NCI-H2107 treated with DMSO at 0.1 percent for 48 hours (cell line): ENCODE results near the gene SHROOM1.

Experiments
- DNase-seq: peaks from one replicate; lab custom pipeline; 2025; ENCODE audit not compliant: unreplicated experiment; lab: John Stamatoyannopoulos, UW

Gene SHROOM1

DNA sequence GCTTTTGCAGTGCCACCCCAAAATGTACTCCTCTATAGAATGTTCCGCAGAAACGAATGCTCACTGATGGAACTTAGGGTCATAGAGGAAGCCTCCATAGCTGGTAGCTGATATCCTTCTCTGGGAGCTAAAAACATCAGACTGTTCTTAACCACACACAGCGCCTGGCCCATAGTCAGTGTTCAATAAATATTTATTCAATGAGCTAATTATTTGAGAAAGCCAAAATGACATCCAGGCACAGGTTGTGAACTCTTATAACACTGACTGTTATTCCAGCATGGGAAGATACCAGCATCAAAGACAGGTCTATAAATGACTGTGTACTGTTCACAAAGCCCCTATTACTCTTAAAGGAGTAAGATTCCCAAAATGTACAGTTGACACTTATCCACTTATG is 22.9 kb upstream of the SHROOM1 start:
- no peak for DNase-seq

GRCh38 chr5:132850066-132850465 is 19.6 kb upstream of the SHROOM1 start:
- DNase-seq = no peak

DNA sequence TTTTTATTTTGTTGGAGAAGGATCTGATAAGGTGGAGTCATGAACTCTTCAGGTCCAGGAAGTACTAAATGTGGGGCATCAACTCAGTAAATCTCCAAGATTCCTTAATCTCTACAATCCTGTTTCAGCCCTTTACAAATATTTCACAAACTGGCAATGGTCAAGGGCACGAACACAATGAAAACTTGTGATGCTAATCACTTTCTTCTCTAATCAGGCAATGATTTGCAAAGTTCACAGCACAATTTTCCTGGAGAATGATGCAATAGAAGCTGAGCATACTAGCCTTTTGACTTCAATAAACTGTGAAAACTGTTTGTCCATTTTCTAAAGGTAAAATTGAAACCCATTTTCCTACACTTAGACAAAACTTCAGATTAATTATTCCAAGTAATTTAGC is 18.9 kb upstream of the SHROOM1 start:
- no peak for DNase-seq

DNA sequence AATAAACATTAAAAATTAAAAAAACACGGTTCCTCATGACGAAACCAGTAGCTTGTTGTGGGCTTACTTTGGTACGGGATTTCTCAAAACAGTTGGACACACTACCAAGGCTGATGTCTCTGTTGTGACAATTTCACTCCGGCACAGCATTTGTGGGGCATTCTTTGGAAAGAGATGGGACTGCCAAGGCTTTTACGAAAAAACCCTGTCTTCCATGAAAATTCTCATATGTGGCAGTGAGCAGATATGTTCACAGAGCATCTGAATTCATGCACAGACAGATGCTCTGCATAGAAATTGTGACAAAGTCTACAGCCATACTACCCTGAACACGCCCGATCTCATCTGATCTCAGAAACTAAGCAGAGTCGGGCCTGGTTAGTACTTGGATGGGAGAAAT is 17.8 kb upstream of the SHROOM1 start:
- no peak for DNase-seq

DNA sequence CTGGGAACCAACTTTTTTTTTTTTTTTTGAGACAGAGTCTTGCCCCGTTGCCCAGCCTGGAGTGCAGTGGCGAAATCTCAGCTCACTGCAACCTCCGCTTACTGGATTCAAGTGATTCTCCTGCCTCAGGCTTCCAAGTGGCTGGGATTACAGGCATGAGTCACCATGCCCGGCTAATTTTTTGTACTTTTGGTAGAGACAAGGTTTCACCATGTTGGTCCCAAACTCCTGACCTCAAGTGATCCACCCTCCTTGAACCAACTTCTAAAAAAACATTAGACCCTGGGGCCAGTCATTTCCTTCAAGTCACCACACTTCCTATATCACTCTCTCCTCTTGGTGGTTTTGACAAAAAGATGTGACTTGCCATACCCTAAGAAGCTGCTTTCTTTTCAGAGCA is 10.9 kb upstream of the SHROOM1 start:
- no peak for DNase-seq

DNA sequence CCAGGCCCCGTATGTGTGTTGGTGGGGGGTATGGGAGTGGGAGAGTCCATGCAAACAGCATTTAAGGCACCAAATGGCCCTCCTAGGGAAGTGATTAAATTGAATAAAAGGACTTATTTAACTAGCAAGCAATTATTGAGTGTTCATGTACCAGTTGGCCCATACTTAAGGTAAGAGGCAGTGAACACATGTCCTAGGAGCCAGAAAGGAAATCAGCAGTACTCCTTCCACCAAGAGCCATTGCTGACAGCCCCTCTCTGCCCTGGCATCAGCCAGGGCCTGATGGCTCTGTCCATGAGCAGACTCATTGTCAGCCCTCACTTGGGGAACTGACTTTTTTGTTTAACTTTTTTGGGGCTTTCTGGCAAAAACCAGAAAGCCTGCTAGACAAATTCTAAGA is 10.4 kb upstream of the SHROOM1 start:
- no peak for DNase-seq

DNA sequence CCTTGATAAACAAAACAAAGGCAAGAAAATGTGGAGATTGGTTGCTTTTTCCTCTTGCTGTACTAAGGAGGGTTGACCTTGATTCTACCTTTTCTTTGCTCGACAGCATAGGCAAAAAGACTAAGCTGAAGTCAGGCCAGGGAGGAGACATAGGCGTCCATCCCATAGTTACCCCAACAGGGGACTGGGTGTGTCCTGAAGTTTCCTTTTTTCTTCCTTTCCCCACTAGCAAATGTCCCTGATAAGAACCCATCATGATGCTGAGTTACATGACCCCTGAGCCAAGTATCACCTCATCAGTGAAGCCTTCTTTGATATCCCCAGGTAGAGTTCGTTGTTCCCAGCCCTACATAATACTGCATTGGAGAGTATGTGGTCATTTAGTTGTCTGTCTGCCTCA is 9.9 kb upstream of the SHROOM1 start:
- DNase-seq = no peak

GRCh38 chr5:132839426-132840301 is 9.2 kb upstream of the SHROOM1 start:
- DNase-seq = no peak

DNA sequence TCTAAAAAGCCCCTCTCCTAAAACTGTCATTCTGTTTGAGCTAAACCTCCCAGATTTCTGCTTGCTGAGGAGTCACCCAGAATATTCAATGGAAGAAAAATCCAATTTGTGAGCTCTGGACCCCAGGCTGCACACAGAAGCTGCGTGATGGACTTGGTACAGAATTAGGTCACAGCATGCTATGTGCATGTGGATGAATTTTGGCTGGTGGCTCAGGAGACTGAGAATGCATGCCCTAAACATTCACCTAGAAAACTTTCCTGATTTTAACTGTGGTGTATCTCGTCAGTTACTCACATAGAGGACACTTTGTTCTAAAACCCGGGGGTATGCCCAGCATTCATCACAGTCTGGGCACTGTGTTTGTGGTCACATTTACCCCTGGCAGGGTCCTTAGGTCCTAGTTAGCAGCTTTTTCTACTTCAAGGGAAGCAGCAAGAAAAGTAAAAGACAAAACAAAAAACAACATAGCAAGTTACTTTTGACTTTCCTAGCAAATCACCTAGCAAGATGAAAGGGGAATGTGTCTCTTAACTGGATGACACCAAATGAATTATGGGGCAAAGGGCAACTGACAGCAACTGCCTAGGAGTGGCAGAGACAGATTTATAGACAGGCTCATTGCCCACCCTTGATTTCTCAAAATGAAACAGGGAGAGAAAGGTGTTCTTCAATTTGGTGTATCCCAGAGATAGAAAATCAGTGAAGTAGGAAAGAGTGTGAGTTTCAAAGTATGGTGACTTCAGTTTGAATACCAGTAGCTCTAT is 8.3 kb upstream of the SHROOM1 start:
- DNase-seq = no peak

DNA sequence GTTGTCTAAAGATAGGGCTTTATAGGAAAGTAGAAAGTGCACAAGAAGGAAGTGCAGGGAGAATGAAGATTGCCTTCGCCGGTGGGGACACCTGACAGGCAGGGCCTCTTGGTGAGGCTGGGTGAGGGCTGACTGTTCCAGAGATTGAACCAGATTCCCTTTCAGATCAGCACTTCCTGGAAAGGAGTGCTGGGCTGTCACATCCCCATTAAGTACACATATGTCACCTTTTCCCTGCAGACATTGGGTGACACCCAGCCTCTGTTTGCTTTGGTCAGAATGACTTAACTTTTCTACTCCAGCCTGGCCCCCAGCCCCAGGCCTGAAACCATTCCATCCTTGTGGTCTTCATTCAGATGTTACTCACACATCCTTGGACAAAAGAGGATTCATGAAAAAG is 7.4 kb upstream of the SHROOM1 start:
- DNase-seq = no peak

- no peak for DNase-seq
Measured at GRCh38 chr5:132836852-132837251, 6.4 kb upstream of the SHROOM1 start.

DNA sequence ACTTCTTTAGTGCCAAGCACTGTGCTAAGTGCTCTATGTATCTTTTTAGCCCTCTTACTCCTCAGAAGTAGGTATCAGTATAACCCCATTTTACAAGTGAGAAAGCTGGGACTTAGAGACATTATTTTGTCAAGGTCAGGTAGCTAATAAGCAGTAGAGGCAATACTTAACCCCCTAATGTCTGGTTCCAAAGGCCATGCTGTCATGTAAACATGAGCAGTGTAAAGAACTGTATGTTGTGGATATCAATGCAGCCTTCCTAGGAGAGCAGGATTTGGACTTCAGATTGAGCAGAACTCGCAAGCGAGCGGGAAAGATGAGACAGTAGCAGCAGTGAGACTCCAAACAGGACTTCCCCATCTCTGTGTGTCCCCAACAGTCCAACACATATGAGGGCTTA is 3.6 kb upstream of the SHROOM1 start:
- no peak for DNase-seq

DNA sequence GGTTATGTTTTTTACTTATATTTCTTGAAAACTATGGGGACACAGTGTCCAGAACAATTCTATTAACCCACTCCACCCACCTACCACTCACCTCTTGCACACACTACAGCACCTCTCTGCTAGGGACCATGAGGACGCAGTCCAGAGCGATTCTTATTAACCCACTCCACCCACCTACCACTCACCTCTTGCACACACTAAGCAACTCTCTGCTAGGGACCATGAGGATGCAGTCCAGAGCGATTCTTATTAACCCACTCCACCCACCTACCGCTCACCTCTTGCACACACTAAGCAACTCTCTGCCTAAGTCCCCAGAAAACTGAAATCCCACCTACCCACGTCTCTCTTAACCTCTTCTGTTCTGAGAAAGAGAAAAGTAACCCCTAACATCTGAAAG is 2.2 kb upstream of the SHROOM1 start:
- DNase-seq = no peak

GRCh38 chr5:132831095-132831860 is 831 bp upstream of the SHROOM1 start:
- DNase-seq = no peak

DNA sequence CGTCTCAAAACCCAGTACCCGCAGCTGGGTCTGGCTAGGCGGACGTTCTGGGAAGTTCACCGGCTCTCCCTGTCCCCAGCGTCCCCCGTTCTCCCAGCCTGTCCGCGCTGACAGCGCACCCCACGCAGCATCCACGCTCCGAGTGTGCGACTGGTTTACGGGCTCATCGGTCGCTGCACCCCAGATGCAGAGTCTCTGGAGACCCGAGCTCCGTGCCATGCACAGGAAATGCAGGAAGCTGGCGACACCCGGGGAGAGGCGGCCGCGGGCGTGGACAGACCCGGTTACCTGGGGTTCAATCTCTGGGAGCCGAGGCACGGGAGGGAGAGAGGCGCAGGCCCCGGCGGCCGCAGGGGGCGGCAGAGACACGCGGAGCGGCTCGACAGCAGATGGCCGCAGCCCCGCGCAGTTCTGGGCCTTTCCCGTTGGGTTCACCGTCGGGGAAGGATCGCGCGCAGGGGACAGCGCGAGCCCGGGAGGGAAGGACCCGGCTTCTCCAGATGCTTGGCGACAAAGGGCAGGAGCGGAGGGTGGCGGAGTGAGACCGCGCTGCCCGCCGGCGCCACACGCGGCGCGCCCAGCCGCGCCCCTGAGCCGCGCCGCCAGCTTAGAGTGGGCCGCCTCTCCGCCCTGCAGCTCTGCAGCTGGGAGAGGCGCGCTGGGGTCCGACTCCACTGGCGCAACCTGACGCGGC is 558 bp downstream of the SHROOM1 start:
- peak; percentile 31 for DNase-seq

DNA sequence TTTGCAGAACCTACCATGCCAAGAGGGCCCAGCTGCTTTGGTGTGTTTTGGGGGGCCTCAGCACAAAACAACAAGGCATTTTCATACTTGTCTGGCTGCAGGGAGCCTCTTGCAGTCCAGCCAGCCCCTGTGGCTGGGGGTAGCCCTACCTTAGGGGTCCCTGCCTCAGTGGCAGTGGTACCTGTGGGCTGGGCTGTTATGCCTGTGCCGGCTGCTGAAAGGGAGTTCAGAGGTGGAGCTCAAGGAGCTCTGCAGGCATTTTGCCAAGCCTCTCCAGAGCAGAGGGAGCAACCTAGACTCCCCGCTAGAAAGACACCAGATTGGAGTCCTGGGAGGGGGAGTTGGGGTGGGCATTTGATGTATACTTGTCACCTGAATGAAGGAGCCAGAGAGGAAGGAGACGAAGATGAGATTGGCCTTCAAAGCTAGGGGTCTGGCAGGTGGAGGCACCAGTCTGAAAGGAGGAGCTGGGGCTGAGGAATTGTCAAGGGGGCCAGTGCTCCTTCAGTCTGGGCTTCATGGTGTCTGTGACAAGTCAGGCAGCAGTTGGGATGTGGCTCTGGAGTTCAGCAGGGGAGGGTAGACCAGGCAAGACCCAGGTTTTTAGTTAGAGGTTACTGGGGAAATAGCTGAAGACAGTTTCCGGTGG is 1.5 kb downstream of the SHROOM1 start:
- no peak for DNase-seq

DNA sequence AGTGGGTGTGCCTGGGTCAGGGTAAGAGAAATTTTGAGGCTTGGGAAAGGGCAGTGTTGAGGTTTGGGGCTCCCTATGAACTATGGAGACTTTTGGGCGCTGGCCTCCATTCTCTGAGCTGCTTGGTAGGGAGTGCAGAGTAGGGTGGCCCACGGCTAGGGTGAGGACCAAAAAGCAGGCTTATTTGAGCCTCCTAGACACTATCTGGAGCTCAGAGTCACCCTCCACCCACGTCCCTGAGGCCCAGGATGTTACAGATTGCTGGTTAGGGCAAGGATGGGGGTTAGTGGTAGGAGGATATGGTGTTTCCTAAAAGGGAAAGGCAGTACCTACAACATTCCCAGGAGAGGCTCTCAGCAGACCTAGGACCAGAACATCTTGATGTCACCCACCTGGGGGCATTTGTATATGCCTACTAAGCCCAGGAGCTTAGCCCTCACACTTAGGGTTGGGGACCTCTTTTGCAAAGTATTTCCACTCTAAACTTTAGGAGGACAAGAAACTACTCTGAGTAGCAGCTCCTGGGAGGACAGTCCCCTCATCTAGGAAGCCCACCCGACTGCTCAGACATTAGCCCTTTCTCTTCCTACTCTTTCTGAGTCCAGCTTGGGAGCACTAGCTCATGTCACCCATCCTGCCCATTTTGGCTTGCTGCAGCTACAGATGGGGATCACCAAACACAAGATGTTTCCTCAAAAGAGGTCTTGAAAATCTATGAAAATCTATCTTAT is 2.3 kb downstream of the SHROOM1 start:
- DNase-seq = no peak

- no peak for DNase-seq
Measured at GRCh38 chr5:132826424-132827082, 3.9 kb downstream of the SHROOM1 start.

GRCh38 chr5:132825834-132826391 is 4.5 kb downstream of the SHROOM1 start:
- DNase-seq = no peak
